ENCODE data around the gene CADPS. TPM values are rescaled to one million over a fixed set of nuclear protein-coding genes. Genes with fewer than 3 reads are reported as not detected.

CADPS gene
- total RNA-seq, 1 experiment from 2014 or later: not detected

- no peaks in the 10 kb centered on the region for H3K27me3 ChIP-seq (ENCODE audit: insufficient read depth, low read depth)
- no peak overlapping the region for H3K4me3 ChIP-seq
- H3K9me2 ChIP-seq (ENCODE audit: insufficient read depth): no peaks in the 10 kb centered on the region
- H3K4me1 ChIP-seq (replicated peaks; ENCODE audit: insufficient read depth): no peaks in the 10 kb centered on the region
- ChIA-PET CTCF (no interaction called here), POLR2A (ENCODE audit: unreplicated experiment) (no interaction called here)
- H3K27ac ChIP-seq: no peak overlapping the region
- no peaks in the 10 kb centered on the region for H3F3A ChIP-seq (ENCODE audit: insufficient read depth, low read depth)
- BruUV-seq (replicated peaks): no TSS peak
- no peaks in the 10 kb centered on the region for H3K9me3 ChIP-seq (ENCODE audit: insufficient read depth, low read depth)
- intact Hi-C loops (cut with micrococcal nuclease; ENCODE audit: unreplicated experiment): no loop called here
- DNase-seq: no peak
- no peak for TF ChIP-seq CTCF (conservative IDR thresholded peaks at IDR 0.05)
- TF ChIP-seq EZH2 (IDR thresholded peaks at IDR 0.05; ENCODE audit: low read depth): no peak
- H3K4me2 ChIP-seq: no peak overlapping the region
- no peaks in the 10 kb centered on the region for H3K79me2 ChIP-seq (ENCODE audit: low read depth)
- H2AFZ ChIP-seq: no peak overlapping the region
- H3K36me3 ChIP-seq (ENCODE audit: low read depth): no peaks in the 10 kb centered on the region
- H4K20me1 ChIP-seq (ENCODE audit: insufficient read depth): no peaks in the 10 kb centered on the region
Observed at GRCh38 chr3:62837145-62837787, 38.0 kb downstream of the CADPS start.

DNA sequence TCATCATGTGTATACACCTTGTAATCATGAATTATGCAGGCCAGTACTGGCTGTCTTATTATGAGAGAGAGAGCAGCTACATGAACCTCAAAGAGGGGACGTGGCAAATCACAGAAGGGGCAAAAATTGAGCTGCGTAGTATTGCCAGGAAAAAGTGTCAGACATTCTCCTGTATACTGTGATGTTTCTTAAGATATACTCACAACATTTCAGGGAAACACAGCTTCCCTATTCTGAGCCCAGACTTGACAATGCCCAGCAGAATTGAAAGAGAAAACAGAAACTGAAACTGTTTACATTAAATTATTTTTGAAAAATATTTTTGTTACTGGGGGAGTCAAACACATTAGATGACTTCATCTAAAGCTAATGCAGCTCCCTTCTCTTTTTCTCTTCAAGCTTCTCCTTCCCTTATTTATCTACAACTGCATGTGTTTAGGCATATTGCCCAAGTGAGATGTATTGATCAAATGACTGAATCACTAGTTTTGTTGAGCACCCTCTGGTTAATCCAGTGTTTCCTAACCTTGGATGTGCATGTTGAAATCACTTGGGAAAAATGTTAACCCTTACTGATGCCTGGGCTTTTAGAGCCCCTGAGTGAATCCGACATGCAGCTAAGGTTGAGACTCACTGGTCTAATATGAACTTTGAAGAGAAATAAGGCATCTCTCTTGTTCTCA, 39.5 kb downstream of the CADPS start:
- H3K4me1 ChIP-seq (replicated peaks; ENCODE audit: insufficient read depth): no peaks in the 10 kb centered on the region
- H3K27ac ChIP-seq: no peak overlapping the region
- BruUV-seq (replicated peaks): no TSS peak
- ChIA-PET CTCF (no interaction called here), POLR2A (ENCODE audit: unreplicated experiment) (no interaction called here)
- no peaks in the 10 kb centered on the region for H3K9me2 ChIP-seq (ENCODE audit: insufficient read depth)
- no peaks in the 10 kb centered on the region for H3K36me3 ChIP-seq (ENCODE audit: low read depth)
- H3K79me2 ChIP-seq (ENCODE audit: low read depth): no peaks in the 10 kb centered on the region
- no peak for DNase-seq
- H3K4me3 ChIP-seq: no peak overlapping the region
- H3K4me2 ChIP-seq: no peak overlapping the region
- no peaks in the 10 kb centered on the region for H4K20me1 ChIP-seq (ENCODE audit: insufficient read depth)
- H3K27me3 ChIP-seq (ENCODE audit: insufficient read depth, low read depth): no peaks in the 10 kb centered on the region
- TF ChIP-seq CTCF (conservative IDR thresholded peaks at IDR 0.05) (no peak), EZH2 (IDR thresholded peaks at IDR 0.05; ENCODE audit: low read depth) (no peak)
- no peak overlapping the region for H2AFZ ChIP-seq
- intact Hi-C loops (cut with micrococcal nuclease; ENCODE audit: unreplicated experiment): no loop called here
- no peaks in the 10 kb centered on the region for H3F3A ChIP-seq (ENCODE audit: insufficient read depth, low read depth)
- no peaks in the 10 kb centered on the region for H3K9me3 ChIP-seq (ENCODE audit: insufficient read depth, low read depth)

- H3K9me3 ChIP-seq (ENCODE audit: insufficient read depth, low read depth): no peaks in the 10 kb centered on the region
- BruUV-seq (replicated peaks): no TSS peak
- H2AFZ ChIP-seq: no peak overlapping the region
- POLR2A ChIA-PET (ENCODE audit: unreplicated experiment): no interaction called here
- no peaks in the 10 kb centered on the region for H4K20me1 ChIP-seq (ENCODE audit: insufficient read depth)
- H3F3A ChIP-seq (ENCODE audit: insufficient read depth, low read depth): no peaks in the 10 kb centered on the region
- H3K79me2 ChIP-seq (ENCODE audit: low read depth): no peaks in the 10 kb centered on the region
- H3K9me2 ChIP-seq (ENCODE audit: insufficient read depth): no peaks in the 10 kb centered on the region
- DNase-seq: no peak
- H3K4me3 ChIP-seq: no peak overlapping the region
- no peak overlapping the region for H3K4me2 ChIP-seq
- H3K4me1 ChIP-seq (replicated peaks; ENCODE audit: insufficient read depth): no peaks in the 10 kb centered on the region
- CTCF ChIA-PET: no interaction called here
- TF ChIP-seq CTCF (conservative IDR thresholded peaks at IDR 0.05) (no peak), EZH2 (IDR thresholded peaks at IDR 0.05; ENCODE audit: low read depth) (no peak)
- H3K27ac ChIP-seq: no peak overlapping the region
- H3K36me3 ChIP-seq (ENCODE audit: low read depth): no peaks in the 10 kb centered on the region
- no peaks in the 10 kb centered on the region for H3K27me3 ChIP-seq (ENCODE audit: insufficient read depth, low read depth)
- intact Hi-C loops (cut with micrococcal nuclease; ENCODE audit: unreplicated experiment): no loop called here
Observed at GRCh38 chr3:62833538-62833937, 41.7 kb downstream of the CADPS start.

All from PC-9 (cell line).